CD4-positive, alpha-beta T cell treated with Interleukin-15 for 1 hour (primary cell): ENCODE results near the gene TBC1D14.

Experiments
- DNase-seq: peaks from one replicate; pipeline ENCODE4 v3.0.0-alpha.2; 2020

The TBC1D14 gene

GRCh38 chr4:6983544-6984142, 74.0 kb downstream of the TBC1D14 start:
- no peak for DNase-seq

GRCh38 chr4:6984612-6985425, 75.2 kb downstream of the TBC1D14 start:
- DNase-seq, result no peak

GRCh38 chr4:6986072-6986780, 76.6 kb downstream of the TBC1D14 start:
- no peak for DNase-seq

GRCh38 chr4:6986781-6987587, 77.4 kb downstream of the TBC1D14 start:
- DNase-seq, result peak; percentile 93

- DNase-seq, result no peak
These were observed 77.9 kb downstream of the TBC1D14 start for GRCh38 chr4:6987588-6987961.

GRCh38 chr4:6988016-6988715, 78.5 kb downstream of the TBC1D14 start:
- no peak for DNase-seq

GRCh38 chr4:6989331-6989923, 79.8 kb downstream of the TBC1D14 start:
- no peak for DNase-seq

GRCh38 chr4:6990661-6991060, 81.0 kb downstream of the TBC1D14 start:
- no peak for DNase-seq

- DNase-seq, result no peak
These were observed 81.6 kb downstream of the TBC1D14 start for GRCh38 chr4:6991249-6991648.

- DNase-seq, result no peak
These were observed 82.3 kb downstream of the TBC1D14 start for GRCh38 chr4:6991771-6992557.

GRCh38 chr4:6992728-6993677, 83.4 kb downstream of the TBC1D14 start:
- DNase-seq, result no peak

- DNase-seq, result no peak
These were observed 86.9 kb downstream of the TBC1D14 start for GRCh38 chr4:6996481-6996880.

GRCh38 chr4:6999172-7000086, 89.8 kb downstream of the TBC1D14 start:
- peak; percentile 29 for DNase-seq

GRCh38 chr4:7000421-7001176, 91.0 kb downstream of the TBC1D14 start:
- no peak for DNase-seq

- no peak for DNase-seq
These were observed 91.6 kb downstream of the TBC1D14 start for GRCh38 chr4:7001271-7001670.

GRCh38 chr4:7002336-7002735, 92.7 kb downstream of the TBC1D14 start:
- DNase-seq, result no peak

- no peak for DNase-seq
These were observed 93.7 kb downstream of the TBC1D14 start for GRCh38 chr4:7003176-7003878.

GRCh38 chr4:7003879-7004240, 94.2 kb downstream of the TBC1D14 start:
- no peak for DNase-seq
